ENCODE data around the gene IL3RA. TPM values are rescaled to one million over a fixed set of nuclear protein-coding genes. Genes with fewer than 3 reads are reported as not detected.

The IL3RA gene
- polyA plus RNA-seq, 4 donors, result 0.54 to 10.6 (median 7.1) TPM; not detected in 1

DNA sequence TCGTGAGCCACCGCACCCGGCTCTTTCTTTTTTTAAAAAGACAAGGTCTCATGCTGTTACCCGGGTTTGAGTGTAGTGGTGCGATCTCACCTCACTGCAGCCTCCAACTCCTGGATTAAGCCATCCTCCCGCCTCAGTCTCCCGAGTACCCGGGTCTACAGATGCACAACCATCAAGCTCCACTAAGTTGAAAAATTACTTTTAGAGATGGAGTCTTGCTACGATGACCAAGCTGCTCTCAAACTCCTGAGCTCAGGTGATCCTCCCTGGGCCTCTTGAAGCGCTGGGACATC lies 53.4 kb downstream of the IL3RA start:
- H3K4me1 ChIP-seq (ENCODE audit: control insufficient read depth in 3 of 3, insufficient read depth in 2 of 3, low read depth in 1 of 3, low read length in 2 of 3), result peaks cover 0 to 10% (median 0%) of the 10 kb centered on the region in 3 donors
- peaks cover 22 to 68% (median 47%) of the 10 kb centered on the region in 3 donors for H3K36me3 ChIP-seq (ENCODE audit: control insufficient read depth in 3 of 3, insufficient read depth in 2 of 3, low read depth in 1 of 3, low read length in 3 of 3)
- no peak for FAIRE-seq
- no peak overlapping the region for H3K4me3 ChIP-seq (ENCODE audit: low read depth in 1 of 3, low read length in 3 of 3)
- WGBS, 3 donors, result 58 to 89% (median 73%) methylated on average over 10 of the region's 10 CpGs
- peaks cover 0 to 5% of the 10 kb centered on the region in 2 donors for H3K9me3 ChIP-seq (ENCODE audit: control insufficient read depth in 2 of 2, insufficient read depth in 1 of 2, low read depth in 1 of 2, low read length in 1 of 2)
- H3K27ac ChIP-seq (ENCODE audit: low read depth in 1 of 3, low read length in 2 of 3), result no peak overlapping the region
- no peak for DNase-seq
- no peaks in the 10 kb centered on the region for H3K27me3 ChIP-seq (ENCODE audit: control insufficient read depth in 3 of 3, insufficient read depth in 3 of 3, low read length in 3 of 3)

DNA sequence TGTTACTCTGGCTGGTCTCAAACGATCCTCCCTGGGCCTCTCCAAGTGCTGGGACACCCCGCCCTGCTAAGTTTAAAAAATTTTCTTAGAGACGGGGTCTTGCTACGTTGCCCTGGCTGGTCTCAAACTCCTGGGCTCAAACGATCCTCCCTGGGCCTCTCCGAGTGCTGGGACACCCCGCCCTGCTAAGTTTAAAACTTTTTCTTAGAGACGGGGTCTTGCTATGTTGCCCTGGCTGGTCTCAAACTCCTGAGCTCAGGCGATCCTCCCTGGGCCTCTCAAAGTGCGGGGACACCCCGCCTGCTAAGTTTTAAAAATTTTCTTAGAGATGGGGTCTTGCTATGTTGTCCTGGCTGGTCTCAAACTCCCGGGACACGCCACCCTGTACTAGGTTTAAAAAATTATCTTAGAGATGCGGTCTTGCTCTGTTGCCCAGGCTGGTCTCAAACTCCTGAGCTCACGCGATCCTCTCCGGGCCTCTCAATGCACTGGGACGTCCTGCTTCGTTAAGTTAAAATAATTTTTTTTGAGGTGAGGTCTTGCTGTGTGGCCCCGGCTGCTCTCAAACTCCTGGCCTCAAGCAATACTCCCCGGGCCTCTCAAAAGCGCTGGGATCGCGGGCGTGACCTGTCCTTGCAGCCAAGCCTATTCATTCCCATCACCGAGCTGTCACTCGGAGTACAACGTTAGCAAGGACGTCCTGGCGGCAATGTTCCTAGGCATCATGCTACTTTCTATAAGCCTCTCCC lies 54.2 kb downstream of the IL3RA start:
- Histone ChIP-seq H3K27me3 (ENCODE audit: control insufficient read depth in 3 of 3, insufficient read depth in 3 of 3, low read length in 3 of 3) (no peaks in the 10 kb centered on the region), H3K4me1 (ENCODE audit: control insufficient read depth in 3 of 3, insufficient read depth in 2 of 3, low read depth in 1 of 3, low read length in 2 of 3) (peaks cover 0 to 10% (median 0%) of the 10 kb centered on the region in 3 donors), H3K27ac (ENCODE audit: low read depth in 1 of 3, low read length in 2 of 3) (peak overlapping the region; percentile 51 to 100 (median 55)), H3K9me3 (ENCODE audit: control insufficient read depth in 2 of 2, insufficient read depth in 1 of 2, low read depth in 1 of 2, low read length in 1 of 2) (peaks cover 0 to 5% of the 10 kb centered on the region in 2 donors), H3K4me3 (ENCODE audit: low read depth in 1 of 3, low read length in 3 of 3) (peak overlapping the region; percentile 74 to 99 (median 80)), H3K36me3 (ENCODE audit: control insufficient read depth in 3 of 3, insufficient read depth in 2 of 3, low read depth in 1 of 3, low read length in 3 of 3) (peaks cover 21 to 63% (median 39%) of the 10 kb centered on the region in 3 donors)
- DNase-seq (peak in 1 of 2 donors; percentile 1), FAIRE-seq (no peak)
- 20 to 45% (median 27%) methylated on average over 30 of the region's 30 CpGs for WGBS, 3 donors

DNA sequence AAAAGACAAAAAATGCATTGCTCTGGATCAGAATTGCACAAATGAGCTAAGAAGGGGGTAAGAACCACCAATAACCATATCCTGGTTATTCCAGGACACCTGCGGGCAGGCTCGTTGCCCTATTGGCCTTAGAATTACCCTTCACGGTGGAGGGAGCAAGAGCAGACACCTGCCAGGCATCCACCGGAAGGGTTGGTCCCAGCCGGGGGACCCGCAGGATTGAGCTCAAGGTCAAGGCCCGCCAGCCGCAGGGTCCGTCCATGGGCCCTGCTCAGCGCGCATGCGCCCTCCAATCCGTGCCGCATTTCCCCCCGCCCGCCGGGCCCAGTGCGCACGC lies 54.8 kb downstream of the IL3RA start:
- peak overlapping the region; percentile 51 to 100 (median 55) for H3K27ac ChIP-seq (ENCODE audit: low read depth in 1 of 3, low read length in 2 of 3)
- H3K9me3 ChIP-seq (ENCODE audit: control insufficient read depth in 2 of 2, insufficient read depth in 1 of 2, low read depth in 1 of 2, low read length in 1 of 2), result peaks cover 0 to 5% of the 10 kb centered on the region in 2 donors
- H3K36me3 ChIP-seq (ENCODE audit: control insufficient read depth in 3 of 3, insufficient read depth in 2 of 3, low read depth in 1 of 3, low read length in 3 of 3), result peaks cover 21 to 58% (median 33%) of the 10 kb centered on the region in 3 donors
- 0 to 1% (median 1%) methylated on average over 16 to 19 of the region's 19 CpGs for WGBS, 3 donors
- FAIRE-seq, result no peak
- DNase-seq, result peak in 1 of 2 donors; percentile 96
- H3K4me3 ChIP-seq (ENCODE audit: low read depth in 1 of 3, low read length in 3 of 3), result peak overlapping the region; percentile 74 to 99 (median 80)
- H3K4me1 ChIP-seq (ENCODE audit: control insufficient read depth in 3 of 3, insufficient read depth in 2 of 3, low read depth in 1 of 3, low read length in 2 of 3), result peaks cover 0 to 10% (median 0%) of the 10 kb centered on the region in 3 donors
- no peaks in the 10 kb centered on the region for H3K27me3 ChIP-seq (ENCODE audit: control insufficient read depth in 3 of 3, insufficient read depth in 3 of 3, low read length in 3 of 3)

DNA sequence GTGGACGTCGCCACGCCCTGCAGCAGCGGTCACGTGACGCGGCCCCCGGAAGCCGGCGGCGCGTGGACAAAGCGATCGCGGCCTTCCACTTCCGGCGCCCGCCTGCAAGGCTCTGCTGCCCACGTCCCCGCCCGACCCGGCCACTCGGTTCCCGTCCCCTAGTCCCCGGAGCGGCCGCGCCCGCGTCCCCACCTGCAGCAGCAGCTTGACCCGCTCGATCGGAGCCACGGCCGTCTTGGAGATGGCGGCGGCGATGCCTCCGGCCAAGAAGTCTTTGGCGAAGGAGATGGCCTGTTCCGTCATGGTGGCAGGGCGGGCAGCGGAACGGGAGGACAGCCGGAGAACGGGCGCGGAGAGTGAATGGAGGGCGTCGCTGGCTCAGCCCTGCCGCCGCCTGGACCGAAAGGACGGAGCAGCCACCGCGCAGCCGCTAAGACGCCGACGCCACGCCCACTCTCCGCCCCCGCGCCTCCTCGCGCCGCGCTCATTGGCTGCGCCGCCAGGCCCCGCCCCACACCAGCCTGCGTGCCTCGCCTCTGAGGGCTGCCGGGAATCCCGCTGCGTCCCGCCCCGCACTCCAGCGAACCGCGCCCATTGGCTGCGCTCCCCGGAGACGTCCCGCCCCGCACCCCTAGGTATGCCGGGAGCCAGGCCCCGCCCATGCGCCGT lies 55.3 kb downstream of the IL3RA start, which contains the start of gene SLC25A6:
Gene SLC25A6 (minus strand): TSS at position 407 of the 669 bp plus-strand sequence. CDS start 104 bp downstream, at position 303.
- peaks cover 0 to 10% (median 0%) of the 10 kb centered on the region in 3 donors for H3K4me1 ChIP-seq (ENCODE audit: control insufficient read depth in 3 of 3, insufficient read depth in 2 of 3, low read depth in 1 of 3, low read length in 2 of 3)
- whole genome bisulfite sequencing, 3 donors, result 1% methylated on average over 61 to 90 of the region's 90 CpGs
- no peak for FAIRE-seq

DNA sequence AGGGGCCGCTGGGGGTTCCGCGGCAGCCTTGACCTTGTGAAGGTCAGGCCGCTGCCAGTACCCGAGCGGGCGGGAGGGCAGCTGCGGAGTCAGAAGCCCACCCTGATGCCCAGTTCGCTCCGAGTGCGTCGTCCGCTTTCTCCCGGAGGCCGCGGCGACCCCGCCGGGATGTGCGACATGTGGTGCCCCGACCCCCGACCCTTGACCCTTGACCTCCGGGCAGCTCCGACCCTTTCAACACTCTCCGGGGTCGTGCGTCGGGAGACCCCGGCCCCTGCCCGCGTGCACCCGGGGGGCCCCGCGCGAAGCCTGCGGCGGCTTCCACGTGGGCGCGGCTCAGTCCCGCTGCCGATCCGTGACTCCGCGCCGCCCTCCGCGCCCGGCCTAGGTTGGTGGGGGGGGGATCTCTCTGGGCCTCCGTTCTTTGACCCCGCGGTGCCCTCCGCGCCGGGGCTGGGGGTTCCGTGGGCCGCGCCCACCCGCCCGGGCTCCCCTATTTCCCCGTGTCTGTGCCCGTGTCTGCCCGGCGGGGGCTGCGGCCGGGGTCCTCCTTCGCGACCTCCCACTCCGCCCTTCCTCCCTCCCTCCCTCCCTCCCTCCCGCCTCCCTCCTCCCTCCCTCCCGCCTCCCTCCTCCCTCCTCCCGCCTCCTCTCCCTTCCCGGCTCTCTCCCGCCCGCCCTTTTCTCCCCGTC lies 55.9 kb downstream of the IL3RA start:
- H3K36me3 ChIP-seq (ENCODE audit: control insufficient read depth in 3 of 3, insufficient read depth in 2 of 3, low read depth in 1 of 3, low read length in 3 of 3), result peaks cover 12 to 57% (median 22%) of the 10 kb centered on the region in 3 donors
- WGBS, 3 donors, result 0% methylated on average over 24 to 69 of the region's 76 CpGs
- peak overlapping the region; percentile 54 to 75 (median 60) for H3K4me3 ChIP-seq (ENCODE audit: low read depth in 1 of 3, low read length in 3 of 3)
- peak; percentile 81 to 93 for DNase-seq
- peaks cover 0 to 10% (median 0%) of the 10 kb centered on the region in 3 donors for H3K4me1 ChIP-seq (ENCODE audit: control insufficient read depth in 3 of 3, insufficient read depth in 2 of 3, low read depth in 1 of 3, low read length in 2 of 3)
- peak overlapping the region; percentile 88 to 100 (median 97) for H3K27ac ChIP-seq (ENCODE audit: low read depth in 1 of 3, low read length in 2 of 3)
- no peak for FAIRE-seq
- H3K27me3 ChIP-seq (ENCODE audit: control insufficient read depth in 3 of 3, insufficient read depth in 3 of 3, low read length in 3 of 3), result no peaks in the 10 kb centered on the region
- no peaks in the 10 kb centered on the region for H3K9me3 ChIP-seq (ENCODE audit: control insufficient read depth in 2 of 2, insufficient read depth in 1 of 2, low read depth in 1 of 2, low read length in 1 of 2)

More for the DNA sequence above, 55.3 kb downstream of the IL3RA start, which contains the start of gene SLC25A6:
- H3K36me3 ChIP-seq (ENCODE audit: control insufficient read depth in 3 of 3, insufficient read depth in 2 of 3, low read depth in 1 of 3, low read length in 3 of 3), result peaks cover 18 to 58% (median 28%) of the 10 kb centered on the region in 3 donors
- peak within 1 kb of the TSS; percentile 88 to 100 (median 99) for H3K27ac ChIP-seq (ENCODE audit: low read depth in 1 of 3, low read length in 2 of 3)
- H3K9me3 ChIP-seq (ENCODE audit: control insufficient read depth in 2 of 2, insufficient read depth in 1 of 2, low read depth in 1 of 2, low read length in 1 of 2), result no peaks in the 10 kb centered on the region
- DNase-seq, result peak; percentile 98 to 99
- H3K27me3 ChIP-seq (ENCODE audit: control insufficient read depth in 3 of 3, insufficient read depth in 3 of 3, low read length in 3 of 3), result no peaks in the 10 kb centered on the region
- H3K4me3 ChIP-seq (ENCODE audit: low read depth in 1 of 3, low read length in 3 of 3), result peak within 1 kb of the TSS; percentile 80 to 99 (median 91)

DNA sequence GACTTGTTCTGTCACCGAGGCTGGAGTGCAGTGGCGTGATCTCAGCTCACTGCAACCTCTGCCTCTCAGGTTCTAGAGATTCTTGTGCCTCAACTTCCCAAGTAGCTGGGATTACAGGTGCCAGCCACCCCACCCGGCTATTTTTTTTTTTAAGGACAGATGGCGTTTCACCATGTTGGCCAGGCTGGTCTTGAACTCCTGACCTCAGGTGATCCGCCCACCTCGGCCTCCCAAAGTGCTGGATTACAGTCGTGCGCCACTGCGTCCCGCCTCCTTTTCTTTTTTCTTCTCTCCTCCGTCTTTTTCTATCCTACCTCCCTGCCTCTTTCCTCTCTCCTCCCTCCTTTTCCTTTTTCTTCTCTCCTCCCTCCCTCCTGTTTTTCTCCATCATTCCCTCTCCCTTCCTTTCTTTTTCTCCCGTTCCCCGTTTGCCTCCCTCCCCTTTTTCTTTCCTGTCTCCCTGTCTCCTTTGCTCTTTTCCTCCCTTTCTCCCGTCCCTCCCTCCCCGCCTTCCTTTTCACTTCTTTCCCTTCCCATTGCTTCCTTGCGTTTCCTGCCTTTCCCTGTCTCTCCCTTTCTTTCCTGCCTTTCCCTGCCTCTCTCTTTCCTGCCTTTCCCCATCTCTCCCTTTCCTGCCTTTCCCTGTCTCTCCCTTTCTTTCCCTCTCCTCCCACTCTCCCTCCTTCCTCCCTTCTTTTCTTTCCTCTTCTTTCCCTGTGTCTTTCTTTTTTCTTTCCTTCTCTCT lies 57.5 kb downstream of the IL3RA start:
- no peak overlapping the region for H3K4me3 ChIP-seq (ENCODE audit: low read depth in 1 of 3, low read length in 3 of 3)
- no peak overlapping the region for H3K27ac ChIP-seq (ENCODE audit: low read depth in 1 of 3, low read length in 2 of 3)
- peaks cover 0 to 10% (median 0%) of the 10 kb centered on the region in 3 donors for H3K4me1 ChIP-seq (ENCODE audit: control insufficient read depth in 3 of 3, insufficient read depth in 2 of 3, low read depth in 1 of 3, low read length in 2 of 3)
- 66 to 72% (median 68%) methylated on average over 16 of the region's 16 CpGs for WGBS, 3 donors
- H3K27me3 ChIP-seq (ENCODE audit: control insufficient read depth in 3 of 3, insufficient read depth in 3 of 3, low read length in 3 of 3), result no peaks in the 10 kb centered on the region
- no peaks in the 10 kb centered on the region for H3K9me3 ChIP-seq (ENCODE audit: control insufficient read depth in 2 of 2, insufficient read depth in 1 of 2, low read depth in 1 of 2, low read length in 1 of 2)
- FAIRE-seq (no peak), DNase-seq (no peak)
- H3K36me3 ChIP-seq (ENCODE audit: control insufficient read depth in 3 of 3, insufficient read depth in 2 of 3, low read depth in 1 of 3, low read length in 3 of 3), result peaks cover 2 to 53% (median 9%) of the 10 kb centered on the region in 3 donors

DNA sequence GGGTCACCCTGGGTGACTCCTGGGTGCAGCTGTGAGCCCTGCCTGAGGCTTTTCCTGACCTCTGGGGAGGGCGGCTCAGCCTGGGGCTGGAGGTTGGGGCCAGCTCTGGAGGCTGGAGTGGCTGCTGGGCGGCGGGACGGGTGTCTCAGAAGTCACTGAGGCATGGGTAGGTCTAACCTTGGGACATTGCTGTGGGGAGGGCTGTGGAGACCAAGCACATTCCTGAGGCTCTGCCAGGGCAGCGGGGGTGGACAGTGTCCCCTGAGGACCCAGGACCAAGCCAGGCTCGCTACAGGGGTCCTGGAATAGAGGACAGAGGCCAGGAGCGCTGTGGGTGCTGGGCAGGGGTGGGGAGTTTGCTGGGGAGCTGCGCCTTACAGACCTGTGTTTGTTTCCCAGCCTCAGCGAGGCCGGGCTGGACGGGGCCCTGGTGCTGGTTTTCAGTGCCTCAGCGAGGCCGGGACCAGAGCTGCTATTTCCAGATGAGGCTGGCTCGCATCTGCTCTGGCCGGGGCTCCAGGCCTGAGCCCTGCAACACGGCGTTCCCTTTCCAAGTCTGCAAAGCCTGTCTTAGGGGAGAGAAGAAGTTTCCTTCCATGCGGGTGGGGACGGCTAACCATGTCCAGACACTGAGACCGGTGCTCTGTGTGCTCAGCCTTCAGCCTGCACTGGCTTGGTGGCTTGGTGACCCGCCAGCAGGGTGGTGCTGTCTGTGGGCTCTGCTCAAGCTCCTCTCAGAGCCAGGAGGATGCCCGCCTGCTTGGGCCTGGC lies 58.3 kb downstream of the IL3RA start:
- no peaks in the 10 kb centered on the region for H3K9me3 ChIP-seq (ENCODE audit: control insufficient read depth in 2 of 2, insufficient read depth in 1 of 2, low read depth in 1 of 2, low read length in 1 of 2)
- H3K36me3 ChIP-seq (ENCODE audit: control insufficient read depth in 3 of 3, insufficient read depth in 2 of 3, low read depth in 1 of 3, low read length in 3 of 3), result peaks cover 1 to 46% (median 3%) of the 10 kb centered on the region in 3 donors
- H3K4me3 ChIP-seq (ENCODE audit: low read depth in 1 of 3, low read length in 3 of 3), result no peak overlapping the region
- DNase-seq, result peak in 1 of 2 donors; percentile 1
- no peak for FAIRE-seq
- peaks cover 0 to 10% (median 0%) of the 10 kb centered on the region in 3 donors for H3K4me1 ChIP-seq (ENCODE audit: control insufficient read depth in 3 of 3, insufficient read depth in 2 of 3, low read depth in 1 of 3, low read length in 2 of 3)
- H3K27me3 ChIP-seq (ENCODE audit: control insufficient read depth in 3 of 3, insufficient read depth in 3 of 3, low read length in 3 of 3), result no peaks in the 10 kb centered on the region
- no peak overlapping the region for H3K27ac ChIP-seq (ENCODE audit: low read depth in 1 of 3, low read length in 2 of 3)
- WGBS, 3 donors, result 88 to 98% (median 93%) methylated on average over 19 to 22 of the region's 22 CpGs
